Skeletal muscle tissue (tissue), 4 donors: ENCODE results near the gene PXT1. TPM values are rescaled to one million over a fixed set of nuclear protein-coding genes. Genes with fewer than 3 reads are reported as not detected.
"Not testable (repeated sequence)": the region's sequence is repeated elsewhere in the genome, so short reads cannot be mapped to it uniquely, and the experiment has no call there.

Experiments
- H3K27ac ChIP-seq: one replicate; pipeline ENCODE4 v1.7.0; 2013; ENCODE audit warnings: mild to moderate bottlenecking, low read depth, low read length, inconsistent platforms
- H3K27me3 ChIP-seq, 3 donors: one replicate each; pipeline ENCODE4 v1.7.0; 2013; ENCODE audit warnings: low read length in 3 of 3; ENCODE audit not compliant: control insufficient read depth in 3 of 3, insufficient read depth in 3 of 3
- H3K36me3 ChIP-seq, 3 donors: one replicate each; pipeline ENCODE4 v1.7.0; 2013; ENCODE audit warnings: low read length in 3 of 3; ENCODE audit not compliant: control insufficient read depth in 3 of 3, insufficient read depth in 3 of 3
- H3K4me1 ChIP-seq, 3 donors: one replicate each; pipeline ENCODE4 v1.7.0; 2013; ENCODE audit warnings: low read length in 3 of 3, mild to moderate bottlenecking in 3 of 3; ENCODE audit not compliant: control insufficient read depth in 3 of 3, insufficient read depth in 3 of 3
- H3K4me3 ChIP-seq, 3 donors: one replicate each; pipeline ENCODE4 v1.7.0; 2013; ENCODE audit warnings: low read length in 3 of 3
- H3K9ac ChIP-seq, 3 donors: one replicate each; pipeline ENCODE4 v1.7.0; 2013; ENCODE audit warnings: low read length in 3 of 3, mild to moderate bottlenecking in 3 of 3, moderate library complexity in 2 of 3, low read depth in 1 of 3
- H3K9me3 ChIP-seq, 3 donors: one replicate each; pipeline ENCODE4 v1.7.0; 2013; ENCODE audit warnings: low read length in 3 of 3; ENCODE audit not compliant: control insufficient read depth in 3 of 3
- total RNA-seq: library from RNA; depleted of rRNA; stranded (reverse); fragments of >200 nt; gene quantifications from one replicate; pipeline ENCODE4 v1.2.3, GENCODE V29; 2014
- donor health status: Osteomylitis.

PXT1 gene
- total RNA-seq, 1 donor from 2014 or later = not detected

- H3K4me3 ChIP-seq = no peak overlapping the region
- H3K36me3 ChIP-seq = peaks cover 2 to 8% (median 4%) of the 10 kb centered on the region in 3 donors
- no peaks in the 10 kb centered on the region for H3K27me3 ChIP-seq
- no peak overlapping the region for H3K27ac ChIP-seq
- no peaks in the 10 kb centered on the region for H3K4me1 ChIP-seq
- no peak overlapping the region for H3K9ac ChIP-seq
- H3K9me3 ChIP-seq = no peaks in the 10 kb centered on the region
Measured at GRCh38 chr6:36469946-36470345, 27.3 kb upstream of the PXT1 start.

GRCh38 chr6:36469148-36469661 is 26.6 kb upstream of the PXT1 start:
- H3K27me3 ChIP-seq = no peaks in the 10 kb centered on the region
- no peak overlapping the region for H3K27ac ChIP-seq
- no peaks in the 10 kb centered on the region for H3K9me3 ChIP-seq
- no peak overlapping the region for H3K9ac ChIP-seq
- no peaks in the 10 kb centered on the region for H3K4me1 ChIP-seq
- peaks cover 2 to 4% (median 4%) of the 10 kb centered on the region in 3 donors for H3K36me3 ChIP-seq
- no peak overlapping the region for H3K4me3 ChIP-seq

GRCh38 chr6:36467625-36468024 is 25.0 kb upstream of the PXT1 start:
- Histone ChIP-seq H3K9me3 (no peaks in the 10 kb centered on the region), H3K9ac (no peak overlapping the region), H3K27me3 (no peaks in the 10 kb centered on the region), H3K4me3 (no peak overlapping the region), H3K36me3 (peaks cover 2 to 4% (median 4%) of the 10 kb centered on the region in 3 donors), H3K27ac (no peak overlapping the region), H3K4me1 (no peaks in the 10 kb centered on the region)

GRCh38 chr6:36464233-36464632 is 21.6 kb upstream of the PXT1 start:
- no peaks in the 10 kb centered on the region for H3K27me3 ChIP-seq

GRCh38 chr6:36463676-36464075 is 21.0 kb upstream of the PXT1 start:
- H3K27me3 ChIP-seq = no peaks in the 10 kb centered on the region
- H3K4me3 ChIP-seq = no peak overlapping the region
- no peaks in the 10 kb centered on the region for H3K9me3 ChIP-seq
- no peaks in the 10 kb centered on the region for H3K36me3 ChIP-seq
- H3K27ac ChIP-seq = no peak overlapping the region
- no peak overlapping the region for H3K9ac ChIP-seq
- H3K4me1 ChIP-seq = peaks cover 0 to 7% (median 4%) of the 10 kb centered on the region in 3 donors

More at GRCh38 chr6:36464233-36464632, 21.6 kb upstream of the PXT1 start:
- peaks cover 0 to 6% (median 4%) of the 10 kb centered on the region in 3 donors for H3K4me1 ChIP-seq
- H3K9ac ChIP-seq = no peak overlapping the region
- no peak overlapping the region for H3K4me3 ChIP-seq
- H3K36me3 ChIP-seq = no peaks in the 10 kb centered on the region
- no peak overlapping the region for H3K27ac ChIP-seq
- H3K9me3 ChIP-seq = no peaks in the 10 kb centered on the region

GRCh38 chr6:36461646-36462045 is 19.0 kb upstream of the PXT1 start:
- H3K4me3 ChIP-seq = no peak overlapping the region
- peaks cover 0 to 7% (median 4%) of the 10 kb centered on the region in 3 donors for H3K4me1 ChIP-seq
- H3K27me3 ChIP-seq = no peaks in the 10 kb centered on the region
- H3K9me3 ChIP-seq = no peaks in the 10 kb centered on the region
- no peaks in the 10 kb centered on the region for H3K36me3 ChIP-seq
- H3K9ac ChIP-seq = no peak overlapping the region
- H3K27ac ChIP-seq = no peak overlapping the region

GRCh38 chr6:36460916-36461315 is 18.3 kb upstream of the PXT1 start:
- Histone ChIP-seq H3K36me3 (no peaks in the 10 kb centered on the region), H3K4me3 (no peak overlapping the region), H3K9ac (no peak overlapping the region), H3K9me3 (no peaks in the 10 kb centered on the region), H3K4me1 (peaks cover 0 to 7% (median 4%) of the 10 kb centered on the region in 3 donors), H3K27ac (no peak overlapping the region), H3K27me3 (no peaks in the 10 kb centered on the region)

- Histone ChIP-seq H3K9ac (no peak overlapping the region), H3K36me3 (no peaks in the 10 kb centered on the region), H3K4me3 (no peak overlapping the region), H3K27ac (no peak overlapping the region), H3K4me1 (peaks cover 0 to 7% (median 4%) of the 10 kb centered on the region in 3 donors), H3K27me3 (no peaks in the 10 kb centered on the region), H3K9me3 (no peaks in the 10 kb centered on the region)
Measured at GRCh38 chr6:36459501-36459900, 16.8 kb upstream of the PXT1 start.

GRCh38 chr6:36455486-36456027 is 12.9 kb upstream of the PXT1 start:
- Histone ChIP-seq H3K4me3 (no peak overlapping the region), H3K27ac (no peak overlapping the region), H3K9ac (no peak overlapping the region), H3K27me3 (no peaks in the 10 kb centered on the region), H3K9me3 (no peaks in the 10 kb centered on the region), H3K36me3 (peaks cover 0 to 3% (median 2%) of the 10 kb centered on the region in 3 donors), H3K4me1 (peaks cover 0 to 6% (median 0%) of the 10 kb centered on the region in 3 donors)

GRCh38 chr6:36452897-36453296 is 10.2 kb upstream of the PXT1 start:
- H3K27ac ChIP-seq, H3K9me3 ChIP-seq, H3K4me3 ChIP-seq, H3K27me3 ChIP-seq, H3K9ac ChIP-seq, H3K4me1 ChIP-seq, H3K36me3 ChIP-seq: not testable (repeated sequence)
